ENCODE results near the gene BOC. TPM values are rescaled to one million over a fixed set of nuclear protein-coding genes. Genes with fewer than 3 reads are reported as not detected.

The BOC gene
- total and polyA plus RNA-seq, 2 of the 8 experiments (the other 6 are each of a cell fraction or from before 2014, with no cell fraction given), result 6.9 to 9.3 TPM

- no peak for TF ChIP-seq GTF2F1 (IDR thresholded peaks at IDR 0.05; ENCODE audit: borderline replicate concordance, low read depth, low read length)
- TF ChIP-seq, protein P1, sequence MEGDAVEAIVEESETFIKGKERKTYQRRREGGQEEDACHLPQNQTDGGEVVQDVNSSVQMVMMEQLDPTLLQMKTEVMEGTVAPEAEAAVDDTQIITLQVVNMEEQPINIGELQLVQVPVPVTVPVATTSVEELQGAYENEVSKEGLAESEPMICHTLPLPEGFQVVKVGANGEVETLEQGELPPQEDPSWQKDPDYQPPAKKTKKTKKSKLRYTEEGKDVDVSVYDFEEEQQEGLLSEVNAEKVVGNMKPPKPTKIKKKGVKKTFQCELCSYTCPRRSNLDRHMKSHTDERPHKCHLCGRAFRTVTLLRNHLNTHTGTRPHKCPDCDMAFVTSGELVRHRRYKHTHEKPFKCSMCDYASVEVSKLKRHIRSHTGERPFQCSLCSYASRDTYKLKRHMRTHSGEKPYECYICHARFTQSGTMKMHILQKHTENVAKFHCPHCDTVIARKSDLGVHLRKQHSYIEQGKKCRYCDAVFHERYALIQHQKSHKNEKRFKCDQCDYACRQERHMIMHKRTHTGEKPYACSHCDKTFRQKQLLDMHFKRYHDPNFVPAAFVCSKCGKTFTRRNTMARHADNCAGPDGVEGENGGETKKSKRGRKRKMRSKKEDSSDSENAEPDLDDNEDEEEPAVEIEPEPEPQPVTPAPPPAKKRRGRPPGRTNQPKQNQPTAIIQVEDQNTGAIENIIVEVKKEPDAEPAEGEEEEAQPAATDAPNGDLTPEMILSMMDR (IDR thresholded peaks at IDR 0.05; ENCODE audit: control extremely low read depth in 1 of 3, insufficient read depth in 1 of 3, low read depth in 1 of 3, low read length in 3 of 3), result no peak
- no peak for TF ChIP-seq CEBPB (IDR thresholded peaks at IDR 0.05; ENCODE audit: low read depth, low read length)
- no peak for TF ChIP-seq CTBP2 (IDR thresholded peaks at IDR 0.05; ENCODE audit: borderline replicate concordance, insufficient read depth, insufficient read length, low read length)
- no peak for TF ChIP-seq EP300 (IDR thresholded peaks at IDR 0.05; ENCODE audit: borderline replicate concordance in 1 of 2, low read depth in 2 of 2, low read length in 2 of 2)
These were observed 73.9 kb downstream of the BOC start (continued) for GRCh38 chr3:113285226-113285625.
